Astrocyte (in vitro differentiated cells and primary cell): ENCODE results near the gene CNGB1.

Experiments
- CTCF ChIP-seq: IDR thresholded peaks from 2 replicates; pipeline ENCODE4 v1.5.1; 2011; ENCODE audit warnings: low read depth, mild to moderate bottlenecking, inconsistent platforms, low read length, moderate library complexity; ENCODE audit not compliant: insufficient read depth
- EZH2 ChIP-seq: IDR thresholded peaks from 2 replicates; pipeline ENCODE4 v1.6.1; 2012; ENCODE audit warnings: mild to moderate bottlenecking, low read length, inconsistent platforms; ENCODE audit not compliant: insufficient read depth

- TF ChIP-seq CTCF (no peak), EZH2 (no peak)
Measured at GRCh38 chr16:57843400-57843799, 127.5 kb downstream of the CNGB1 start.
